BLaER1 (cell line): ENCODE measurements around the gene PWP1.

Source experiments
- H3K27ac ChIP-seq: shearing (Covaris generic); formaldehyde crosslinking; 2 replicates; pipeline ENCODE4 v1.8.1; 2022
- H3K27me3 ChIP-seq: shearing (Covaris generic); formaldehyde crosslinking; 2 replicates; pipeline ENCODE4 v1.8.1; 2022
- H3K36me3 ChIP-seq: shearing (Covaris generic); formaldehyde crosslinking; 2 replicates; pipeline ENCODE4 v1.8.1; 2022
- H3K4me1 ChIP-seq: shearing (Covaris generic); formaldehyde crosslinking; 2 replicates; pipeline ENCODE4 v1.8.1; 2022
- H3K4me2 ChIP-seq: shearing (Covaris generic); formaldehyde crosslinking; 2 replicates; pipeline ENCODE4 v1.8.1; 2022
- H3K4me3 ChIP-seq: shearing (Covaris generic); formaldehyde crosslinking; 2 replicates; pipeline ENCODE4 v1.8.1; 2022
- H3K9ac ChIP-seq: shearing (Covaris generic); formaldehyde crosslinking; 2 replicates; pipeline ENCODE4 v1.8.1; 2022
- H3K9me3 ChIP-seq: shearing (Covaris generic); formaldehyde crosslinking; 2 replicates; pipeline ENCODE4 v1.8.1; 2022
- H4K20me1 ChIP-seq: shearing (Covaris generic); formaldehyde crosslinking; 2 replicates; pipeline ENCODE4 v1.8.1; 2022
- Cebpa-rat ChIP-seq: shearing (Covaris generic); IDR thresholded peaks from 2 replicates; pipeline ENCODE4 v1.8.1; 2022

Gene PWP1

DNA sequence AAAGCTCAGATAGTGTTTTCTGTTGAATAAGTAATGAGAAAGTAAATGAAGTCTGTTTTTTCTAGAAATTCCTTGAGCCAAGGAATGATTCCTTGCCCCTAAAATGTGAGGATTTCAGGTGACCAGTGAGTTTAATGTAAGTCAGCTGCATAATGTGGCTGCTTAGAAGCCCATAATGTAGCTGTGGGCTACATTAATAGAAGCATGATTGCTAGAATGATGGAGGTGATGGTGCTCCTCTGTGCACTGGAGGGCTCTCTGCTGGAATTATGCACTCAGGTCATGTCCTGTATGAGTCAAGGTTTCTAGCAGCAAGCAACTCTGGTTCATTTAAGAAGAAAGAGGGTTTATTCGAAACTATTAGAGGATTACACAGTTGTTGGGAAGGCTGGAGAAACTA lies 19.6 kb upstream of the PWP1 start:
- Histone ChIP-seq H3K27me3 (no peaks in the 10 kb centered on the region), H3K36me3 (no peaks in the 10 kb centered on the region), H4K20me1 (no peaks in the 10 kb centered on the region), H3K4me3 (no peak overlapping the region), H3K9me3 (no peaks in the 10 kb centered on the region), H3K4me2 (no peak overlapping the region), H3K9ac (no peak overlapping the region), H3K4me1 (peaks cover 31% of the 10 kb centered on the region), H3K27ac (no peak overlapping the region)
- no peak for TF ChIP-seq Cebpa-rat

DNA sequence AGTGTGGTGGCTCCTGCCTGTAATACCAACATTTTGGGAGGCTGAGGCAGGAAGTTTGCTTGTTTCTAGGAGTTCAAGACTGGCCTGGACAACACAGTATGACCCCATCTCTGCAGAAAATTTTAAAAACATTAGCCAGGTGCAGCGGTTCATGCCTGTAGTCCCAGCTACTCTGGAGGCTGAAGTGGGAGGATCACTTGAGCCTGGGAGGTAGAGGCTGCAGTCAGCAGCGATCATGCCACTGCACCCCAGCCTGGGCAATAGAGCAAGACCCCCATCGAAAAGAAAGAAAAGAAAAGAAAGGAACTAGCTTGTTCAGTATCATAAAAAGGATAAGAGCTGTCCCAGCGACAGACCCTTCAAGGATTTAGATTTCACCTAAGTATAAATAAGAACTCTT lies 18.1 kb upstream of the PWP1 start:
- Histone ChIP-seq H3K9ac (no peak overlapping the region), H3K9me3 (no peaks in the 10 kb centered on the region), H3K4me3 (no peak overlapping the region), H3K4me1 (peaks cover 17% of the 10 kb centered on the region), H3K27me3 (no peaks in the 10 kb centered on the region), H3K27ac (no peak overlapping the region), H3K4me2 (no peak overlapping the region), H4K20me1 (no peaks in the 10 kb centered on the region), H3K36me3 (no peaks in the 10 kb centered on the region)
- no peak for TF ChIP-seq Cebpa-rat

DNA sequence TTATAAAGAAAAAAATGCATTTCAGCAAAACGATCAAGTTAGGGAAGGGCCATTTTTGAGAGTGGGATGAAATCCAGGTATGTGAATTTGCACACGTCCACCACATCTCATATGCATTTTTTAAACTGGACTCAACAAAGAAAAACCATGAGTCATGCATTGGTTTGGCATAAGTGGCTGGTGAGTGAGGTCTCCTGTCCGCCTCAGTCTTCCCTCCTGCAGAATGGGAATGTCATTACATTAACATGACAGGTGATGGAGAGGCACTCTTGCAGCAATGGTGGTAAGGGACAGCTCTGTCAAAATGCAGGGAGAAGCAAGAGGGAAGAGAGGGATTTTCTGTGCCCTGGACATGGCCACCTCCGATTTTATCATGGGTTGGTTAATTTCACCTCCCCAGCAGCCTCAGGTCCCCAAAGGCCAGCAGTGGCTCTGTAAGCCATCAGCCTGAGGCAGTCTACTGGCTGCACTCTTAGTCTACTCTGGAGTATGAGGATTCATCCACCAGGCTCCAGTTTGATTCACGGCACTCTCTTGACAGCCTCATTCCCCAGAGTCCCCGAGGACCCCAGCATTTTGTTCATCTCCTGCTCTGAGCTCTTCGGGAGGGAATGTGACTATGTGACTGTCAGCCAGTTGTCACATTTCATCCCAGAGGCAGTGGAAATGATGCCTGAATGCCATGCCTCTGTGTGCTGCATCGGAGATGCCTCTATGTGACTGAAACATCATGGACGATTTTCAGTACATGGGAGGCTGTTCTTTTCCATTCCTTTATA lies 17.1 kb upstream of the PWP1 start:
- no peak overlapping the region for H3K4me3 ChIP-seq
- no peaks in the 10 kb centered on the region for H3K36me3 ChIP-seq
- no peaks in the 10 kb centered on the region for H4K20me1 ChIP-seq
- H3K9me3 ChIP-seq, result no peaks in the 10 kb centered on the region
- H3K27me3 ChIP-seq, result no peaks in the 10 kb centered on the region
- peaks cover 7% of the 10 kb centered on the region for H3K4me1 ChIP-seq
- H3K4me2 ChIP-seq, result no peak overlapping the region
- TF ChIP-seq Cebpa-rat, result no peak
- no peak overlapping the region for H3K9ac ChIP-seq
- no peak overlapping the region for H3K27ac ChIP-seq

DNA sequence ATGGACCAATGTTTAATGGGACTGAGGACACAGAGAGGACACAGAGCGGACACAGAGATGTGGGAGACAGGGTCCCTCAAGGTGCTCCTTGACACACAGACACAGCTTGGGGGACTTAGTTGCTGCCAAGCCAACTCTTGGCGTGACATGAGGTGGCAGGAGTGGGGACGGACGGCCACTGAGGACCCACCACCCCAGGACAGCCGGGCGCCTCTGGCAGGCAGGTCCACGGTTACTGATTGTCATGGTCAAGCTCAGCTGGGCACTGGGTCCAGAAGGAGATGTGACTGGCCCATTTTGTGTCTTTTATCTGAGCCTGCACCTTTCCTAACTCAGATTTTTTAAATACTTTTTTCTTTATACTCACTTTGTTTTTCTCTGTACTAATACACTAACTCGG lies 15.7 kb upstream of the PWP1 start:
- Histone ChIP-seq H3K4me3 (no peak overlapping the region), H3K9ac (no peak overlapping the region), H3K4me1 (no peaks in the 10 kb centered on the region), H4K20me1 (no peaks in the 10 kb centered on the region), H3K27me3 (no peaks in the 10 kb centered on the region), H3K9me3 (no peaks in the 10 kb centered on the region), H3K36me3 (no peaks in the 10 kb centered on the region), H3K27ac (no peak overlapping the region), H3K4me2 (no peak overlapping the region)
- TF ChIP-seq Cebpa-rat, result no peak

DNA sequence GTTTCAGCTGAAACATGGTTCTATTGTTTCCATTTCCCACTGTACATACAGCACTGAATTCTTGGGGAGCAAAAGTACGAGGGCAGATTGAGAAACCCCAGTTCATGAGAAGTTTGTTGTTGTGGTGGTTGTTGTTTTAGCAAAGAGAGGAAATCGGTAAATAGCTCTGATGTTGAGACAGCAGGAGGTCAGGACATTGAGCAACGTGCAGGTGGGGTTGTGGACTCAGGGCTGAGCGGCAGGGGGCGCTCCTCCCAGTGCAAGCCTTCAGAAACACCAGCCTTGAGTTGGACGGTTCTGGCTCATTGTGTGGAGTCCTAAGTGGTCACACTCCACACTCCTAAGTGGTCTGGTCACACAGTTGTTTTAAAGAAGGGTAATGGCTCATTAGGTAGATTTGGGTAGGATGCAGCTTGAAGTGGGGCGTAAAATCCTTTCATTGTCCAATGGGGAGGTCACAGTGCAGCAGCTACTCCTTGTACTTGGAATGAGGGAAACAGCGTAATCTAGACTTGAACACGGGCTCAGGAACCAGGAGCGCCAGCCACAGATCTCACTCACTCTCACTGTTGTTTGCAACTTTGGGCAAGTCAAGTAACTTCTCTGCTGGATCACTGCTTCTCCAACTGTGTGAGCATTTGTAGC lies 14.5 kb upstream of the PWP1 start:
- Histone ChIP-seq H3K27me3 (no peaks in the 10 kb centered on the region), H3K9me3 (no peaks in the 10 kb centered on the region), H4K20me1 (no peaks in the 10 kb centered on the region), H3K36me3 (no peaks in the 10 kb centered on the region), H3K27ac (no peak overlapping the region), H3K4me1 (no peaks in the 10 kb centered on the region), H3K4me2 (no peak overlapping the region), H3K4me3 (no peak overlapping the region), H3K9ac (no peak overlapping the region)
- TF ChIP-seq Cebpa-rat, result no peak

DNA sequence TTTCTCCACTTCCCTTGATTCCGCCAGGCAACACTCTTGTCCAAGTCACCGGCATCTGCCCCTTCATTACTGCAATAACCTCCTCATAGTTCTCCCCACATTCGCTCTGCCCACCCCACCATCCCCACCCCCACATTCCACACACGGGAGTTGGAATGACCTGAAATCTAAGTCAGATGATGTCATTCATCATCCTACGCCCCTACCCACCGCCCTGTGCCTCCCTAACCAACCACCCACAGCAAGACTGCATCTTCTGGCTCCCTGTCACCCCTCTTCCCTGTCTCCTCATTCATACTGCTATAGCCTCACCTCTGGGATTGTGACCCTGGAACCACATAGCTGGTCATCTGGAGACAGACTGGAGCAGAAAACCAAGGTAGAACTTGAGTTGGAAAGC lies 7.9 kb upstream of the PWP1 start:
- Histone ChIP-seq H4K20me1 (no peaks in the 10 kb centered on the region), H3K9ac (no peak overlapping the region), H3K27me3 (no peaks in the 10 kb centered on the region), H3K4me1 (no peaks in the 10 kb centered on the region), H3K36me3 (no peaks in the 10 kb centered on the region), H3K9me3 (no peaks in the 10 kb centered on the region), H3K4me3 (no peak overlapping the region), H3K4me2 (no peak overlapping the region), H3K27ac (no peak overlapping the region)
- TF ChIP-seq Cebpa-rat, result no peak

DNA sequence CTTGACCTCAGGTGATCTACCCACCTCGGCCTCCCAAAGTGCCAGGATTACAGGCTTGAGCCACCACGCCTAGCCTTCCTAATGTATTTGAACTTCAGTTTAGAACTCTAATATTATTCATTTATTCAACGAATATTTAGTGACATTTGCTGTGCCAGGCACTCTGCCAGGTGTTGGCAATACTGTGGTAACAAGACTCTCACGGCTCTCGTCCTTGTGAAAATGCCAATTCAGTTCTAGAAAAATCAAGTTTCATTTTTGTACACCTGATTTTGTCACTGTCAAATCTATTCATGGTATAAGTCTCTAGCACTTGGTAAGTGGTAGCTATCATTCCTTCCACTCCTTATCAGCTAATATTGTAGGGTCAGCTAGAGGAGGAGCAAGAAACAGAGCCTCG lies 6.3 kb upstream of the PWP1 start:
- Histone ChIP-seq H3K36me3 (no peaks in the 10 kb centered on the region), H3K9me3 (no peaks in the 10 kb centered on the region), H3K4me3 (no peak overlapping the region), H3K9ac (no peak overlapping the region), H4K20me1 (no peaks in the 10 kb centered on the region), H3K4me1 (no peaks in the 10 kb centered on the region), H3K27ac (no peak overlapping the region), H3K27me3 (no peaks in the 10 kb centered on the region), H3K4me2 (no peak overlapping the region)
- no peak for TF ChIP-seq Cebpa-rat

DNA sequence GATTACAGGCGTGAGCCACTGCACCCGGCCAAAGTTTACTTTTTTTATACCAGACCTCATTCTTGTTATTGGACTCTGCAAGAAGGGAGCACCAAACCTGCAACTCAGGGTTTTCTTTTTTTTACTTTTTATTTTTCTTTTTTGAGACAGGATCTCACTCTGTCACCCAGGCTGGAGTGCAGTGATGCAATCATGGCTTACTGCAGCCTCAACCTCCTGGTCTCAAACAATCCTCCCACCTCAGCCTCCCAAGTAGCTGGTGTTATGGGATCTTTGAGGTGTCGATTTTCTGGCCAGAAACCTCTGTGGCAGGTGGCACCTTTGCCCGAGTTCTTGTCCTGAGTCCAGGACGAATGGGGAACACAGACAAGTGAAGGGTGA lies 4.2 kb upstream of the PWP1 start:
- no peak overlapping the region for H3K9ac ChIP-seq

DNA sequence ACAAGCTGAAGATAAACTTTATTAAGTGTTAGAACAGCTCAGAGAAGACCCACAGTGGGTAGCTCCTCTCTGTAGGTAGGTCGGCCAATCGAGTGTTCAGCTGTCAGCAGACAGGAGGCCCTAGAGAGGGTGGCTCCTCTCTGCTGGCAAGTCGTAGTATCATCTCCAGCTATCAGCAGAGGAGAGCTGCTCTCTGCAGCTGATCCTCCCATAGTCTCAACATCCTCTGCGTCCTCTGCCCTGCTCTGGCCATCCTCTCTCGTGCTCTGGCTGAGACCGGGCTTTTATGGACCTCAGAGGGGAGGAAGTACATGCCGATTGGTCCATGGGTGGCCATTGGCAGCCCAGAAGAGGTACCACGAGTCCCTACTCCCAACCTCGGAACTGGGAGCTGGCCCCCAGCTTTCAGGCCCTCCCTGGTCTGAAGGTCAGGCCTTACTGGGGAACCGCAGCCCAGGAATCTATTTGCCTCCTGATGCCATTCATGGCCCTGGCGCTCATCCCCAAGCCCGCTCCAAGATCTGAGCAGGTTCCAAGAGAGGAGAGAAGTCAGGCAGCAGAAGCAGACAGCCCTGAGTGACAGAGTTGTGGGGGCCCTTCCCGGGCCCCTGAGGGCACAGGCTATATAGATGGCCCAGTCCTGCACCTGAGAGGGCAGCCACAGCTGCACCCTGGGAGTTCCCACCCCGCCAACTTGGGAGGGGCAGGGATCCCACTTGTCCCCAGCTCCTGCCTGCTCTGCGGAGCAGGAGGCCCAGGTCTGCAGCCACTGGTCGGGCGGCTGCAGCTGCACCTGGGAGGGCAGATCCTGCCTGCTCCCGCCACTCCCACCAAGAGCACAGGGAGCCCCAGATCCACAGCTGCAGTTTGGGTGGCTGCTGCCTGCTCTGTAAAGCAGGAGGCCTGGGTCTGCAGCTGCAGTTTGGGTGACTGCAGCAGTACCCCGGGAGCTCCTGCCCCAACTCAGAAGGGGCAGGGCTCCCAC lies 3.5 kb upstream of the PWP1 start:
- no peaks in the 10 kb centered on the region for H4K20me1 ChIP-seq
- H3K27me3 ChIP-seq, result no peaks in the 10 kb centered on the region
- H3K4me1 ChIP-seq, result peaks cover 19% of the 10 kb centered on the region
- TF ChIP-seq Cebpa-rat, result no peak
- H3K9me3 ChIP-seq, result no peaks in the 10 kb centered on the region
- no peak overlapping the region for H3K4me3 ChIP-seq
- H3K4me2 ChIP-seq, result no peak overlapping the region
- H3K9ac ChIP-seq, result no peak overlapping the region
- H3K27ac ChIP-seq, result no peak overlapping the region
- H3K36me3 ChIP-seq, result no peaks in the 10 kb centered on the region

More for the DNA sequence above, 4.2 kb upstream of the PWP1 start:
- Histone ChIP-seq H4K20me1 (no peaks in the 10 kb centered on the region), H3K36me3 (no peaks in the 10 kb centered on the region), H3K27me3 (no peaks in the 10 kb centered on the region), H3K4me3 (no peak overlapping the region), H3K4me1 (peaks cover 12% of the 10 kb centered on the region), H3K27ac (no peak overlapping the region), H3K9me3 (no peaks in the 10 kb centered on the region), H3K4me2 (no peak overlapping the region)
- TF ChIP-seq Cebpa-rat, result no peak
